ENCODE results near the gene TMEM248. TPM values are rescaled to one million over a fixed set of nuclear protein-coding genes. Genes with fewer than 3 reads are reported as not detected.
"Not testable (repeated sequence)": the region's sequence is repeated elsewhere in the genome, so short reads cannot be mapped to it uniquely, and the experiment has no call there.

The TMEM248 gene
- total RNA-seq, 1 experiment from 2014 or later: 126 TPM

DNA sequence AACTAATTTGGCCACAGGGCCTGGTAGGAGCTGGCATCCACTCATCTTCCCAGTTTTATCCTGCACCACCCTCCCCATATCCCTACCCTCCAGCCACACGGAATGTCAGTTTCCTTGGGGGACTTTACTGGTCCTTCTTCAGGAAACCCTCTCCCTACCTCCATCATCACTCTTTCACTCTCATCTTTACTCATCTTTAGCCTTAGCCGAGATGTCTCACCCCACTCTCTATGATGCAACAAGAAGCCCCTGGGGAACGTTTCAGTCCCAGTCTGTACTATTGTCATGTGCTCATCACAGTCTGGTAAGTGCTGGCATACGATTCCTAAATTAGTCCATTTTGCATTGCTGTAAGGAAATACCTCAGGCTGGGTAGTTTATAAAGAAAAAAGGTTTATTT is 34.9 kb upstream of the TMEM248 start:
- H3K9me2 ChIP-seq (replicated peaks; ENCODE audit: insufficient read depth, low read length): no peaks in the 10 kb centered on the region
- peak overlapping the region; percentile 47; the same call in 1 of the 2 replicates for H2AFZ ChIP-seq (ENCODE audit: low read length)
- H4K20me1 ChIP-seq (ENCODE audit: insufficient read depth, low read depth, low read length): no peaks in the 10 kb centered on the region
- H3K27ac ChIP-seq (ENCODE audit: low read length): peak overlapping the region; percentile 80
- H3K4me1 ChIP-seq (ENCODE audit: low read length): peaks cover 16% of the 10 kb centered on the region
- H3K4me3 ChIP-seq (ENCODE audit: low read length): no peak overlapping the region
- H3K4me2 ChIP-seq (ENCODE audit: low read depth, low read length, poor library complexity, severe bottlenecking): peak overlapping the region; percentile 56
- no peaks in the 10 kb centered on the region for H3K9me3 ChIP-seq (ENCODE audit: low read length)
- H3K79me2 ChIP-seq (ENCODE audit: low read length): no peaks in the 10 kb centered on the region
- H3K36me3 ChIP-seq (ENCODE audit: insufficient read depth, low read length): no peaks in the 10 kb centered on the region
- peak overlapping the region; percentile 56 for H3K9ac ChIP-seq (ENCODE audit: low read length)
- no peaks in the 10 kb centered on the region for H3K27me3 ChIP-seq (ENCODE audit: low read length)
- peak; percentile 80 for DNase-seq

DNA sequence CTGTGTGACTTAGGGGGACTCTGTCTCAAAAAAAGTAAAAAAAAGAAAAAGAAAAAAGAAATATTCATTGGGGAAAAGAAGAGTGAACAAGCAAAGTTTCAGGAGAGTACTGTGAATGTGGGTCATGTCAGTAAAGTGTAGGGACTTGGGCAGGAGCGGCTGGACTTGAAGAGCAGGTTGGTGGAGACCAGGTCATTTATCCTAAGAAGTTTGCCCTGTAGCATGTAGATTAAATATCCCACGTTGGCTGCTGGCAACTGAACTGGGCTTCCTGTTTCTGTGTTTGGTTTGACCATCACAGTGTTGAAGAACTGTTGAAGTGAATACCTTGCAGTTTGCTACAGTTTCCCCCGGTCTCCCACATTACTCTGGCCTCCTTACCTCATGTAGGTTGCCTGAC is 32.8 kb upstream of the TMEM248 start:
- H3K27ac ChIP-seq (ENCODE audit: low read length); H3K27me3 ChIP-seq (ENCODE audit: low read length); H3K9ac ChIP-seq (ENCODE audit: low read length); H2AFZ ChIP-seq (ENCODE audit: low read length); H3K36me3 ChIP-seq (ENCODE audit: insufficient read depth, low read length); H3K4me3 ChIP-seq (ENCODE audit: low read length); H3K9me2 ChIP-seq (replicated peaks; ENCODE audit: insufficient read depth, low read length); H4K20me1 ChIP-seq (ENCODE audit: insufficient read depth, low read depth, low read length); H3K4me2 ChIP-seq (ENCODE audit: low read depth, low read length, poor library complexity, severe bottlenecking); DNase-seq; H3K79me2 ChIP-seq (ENCODE audit: low read length); H3K9me3 ChIP-seq (ENCODE audit: low read length): not testable (repeated sequence)
- H3K4me1 ChIP-seq (ENCODE audit: low read length): peaks cover 16% of the 10 kb centered on the region

DNA sequence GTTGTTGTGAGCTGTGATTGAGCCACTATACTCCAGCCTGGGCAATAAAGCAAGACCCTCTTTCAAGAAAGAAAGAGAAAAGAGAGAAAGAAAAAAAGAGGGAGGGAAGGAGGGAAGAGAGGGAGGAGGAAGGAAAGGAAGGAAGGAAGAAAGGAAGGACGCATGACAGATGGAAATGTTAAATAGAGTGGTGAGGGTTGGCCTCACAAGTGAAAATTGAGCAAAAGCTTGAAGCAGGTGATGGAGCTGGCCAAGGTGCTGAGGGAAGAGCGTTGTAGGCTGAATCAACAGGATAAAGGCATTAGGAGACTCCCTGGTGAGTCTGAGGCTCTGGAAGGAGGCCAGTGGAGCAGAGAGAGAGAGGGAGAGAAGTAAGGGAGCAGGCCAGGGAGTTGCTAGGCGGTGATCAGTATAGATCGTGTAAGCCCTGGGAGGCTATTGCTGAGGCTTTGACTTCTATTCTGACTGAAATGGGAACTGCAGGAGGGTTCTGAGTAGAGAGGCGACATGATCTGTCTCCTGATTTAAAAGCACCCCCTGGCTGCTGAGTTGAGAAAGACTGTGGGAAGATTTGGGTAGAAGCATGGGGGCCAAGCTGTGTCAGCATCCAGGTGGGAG is 26.5 kb upstream of the TMEM248 start:
- H3K27ac ChIP-seq (ENCODE audit: low read length): no peak overlapping the region
- no peaks in the 10 kb centered on the region for H3K79me2 ChIP-seq (ENCODE audit: low read length)

DNA sequence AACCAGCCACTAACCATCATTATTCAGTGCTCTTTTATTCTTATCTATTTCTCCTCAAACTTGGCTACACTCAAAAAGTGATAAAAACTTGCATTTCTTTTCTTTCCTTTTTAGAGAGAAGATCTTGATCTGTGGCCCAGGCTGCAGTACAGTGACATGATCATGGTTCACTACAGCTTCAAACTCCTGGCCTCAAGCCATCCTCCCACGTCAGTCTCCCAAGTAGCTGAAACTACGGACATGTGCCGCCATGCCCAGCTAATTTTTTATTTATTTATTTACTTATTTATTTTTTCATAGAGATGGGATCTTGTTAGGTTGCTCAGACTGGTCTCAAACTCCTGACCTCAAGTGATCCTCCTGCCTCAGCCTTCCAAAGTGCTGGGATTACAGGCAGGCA is 24.6 kb upstream of the TMEM248 start:
- DNase-seq: no peak
- H3K9ac ChIP-seq (ENCODE audit: low read length): no peak overlapping the region
- H4K20me1 ChIP-seq (ENCODE audit: insufficient read depth, low read depth, low read length): no peaks in the 10 kb centered on the region
- H3K4me1 ChIP-seq (ENCODE audit: low read length): no peaks in the 10 kb centered on the region
- H3K27ac ChIP-seq (ENCODE audit: low read length): no peak overlapping the region
- no peak overlapping the region for H3K4me2 ChIP-seq (ENCODE audit: low read depth, low read length, poor library complexity, severe bottlenecking)
- no peak overlapping the region for H3K4me3 ChIP-seq (ENCODE audit: low read length)
- no peaks in the 10 kb centered on the region for H3K36me3 ChIP-seq (ENCODE audit: insufficient read depth, low read length)
- no peaks in the 10 kb centered on the region for H3K79me2 ChIP-seq (ENCODE audit: low read length)
- H3K9me3 ChIP-seq (ENCODE audit: low read length): no peaks in the 10 kb centered on the region
- no peak overlapping the region for H2AFZ ChIP-seq (ENCODE audit: low read length)
- H3K27me3 ChIP-seq (ENCODE audit: low read length): no peaks in the 10 kb centered on the region
- H3K9me2 ChIP-seq (replicated peaks; ENCODE audit: insufficient read depth, low read length): no peaks in the 10 kb centered on the region

More for the DNA sequence above, 26.5 kb upstream of the TMEM248 start:
- no peak overlapping the region for H3K4me3 ChIP-seq (ENCODE audit: low read length)
- no peaks in the 10 kb centered on the region for H3K4me1 ChIP-seq (ENCODE audit: low read length)
- no peaks in the 10 kb centered on the region for H3K36me3 ChIP-seq (ENCODE audit: insufficient read depth, low read length)
- no peaks in the 10 kb centered on the region for H3K9me3 ChIP-seq (ENCODE audit: low read length)
- H3K9ac ChIP-seq (ENCODE audit: low read length): no peak overlapping the region
- H3K9me2 ChIP-seq (replicated peaks; ENCODE audit: insufficient read depth, low read length): no peaks in the 10 kb centered on the region
- no peaks in the 10 kb centered on the region for H3K27me3 ChIP-seq (ENCODE audit: low read length)
- peak; percentile 68 for DNase-seq
- no peak overlapping the region for H2AFZ ChIP-seq (ENCODE audit: low read length)
- no peak overlapping the region for H3K4me2 ChIP-seq (ENCODE audit: low read depth, low read length, poor library complexity, severe bottlenecking)
- no peaks in the 10 kb centered on the region for H4K20me1 ChIP-seq (ENCODE audit: insufficient read depth, low read depth, low read length)

DNA sequence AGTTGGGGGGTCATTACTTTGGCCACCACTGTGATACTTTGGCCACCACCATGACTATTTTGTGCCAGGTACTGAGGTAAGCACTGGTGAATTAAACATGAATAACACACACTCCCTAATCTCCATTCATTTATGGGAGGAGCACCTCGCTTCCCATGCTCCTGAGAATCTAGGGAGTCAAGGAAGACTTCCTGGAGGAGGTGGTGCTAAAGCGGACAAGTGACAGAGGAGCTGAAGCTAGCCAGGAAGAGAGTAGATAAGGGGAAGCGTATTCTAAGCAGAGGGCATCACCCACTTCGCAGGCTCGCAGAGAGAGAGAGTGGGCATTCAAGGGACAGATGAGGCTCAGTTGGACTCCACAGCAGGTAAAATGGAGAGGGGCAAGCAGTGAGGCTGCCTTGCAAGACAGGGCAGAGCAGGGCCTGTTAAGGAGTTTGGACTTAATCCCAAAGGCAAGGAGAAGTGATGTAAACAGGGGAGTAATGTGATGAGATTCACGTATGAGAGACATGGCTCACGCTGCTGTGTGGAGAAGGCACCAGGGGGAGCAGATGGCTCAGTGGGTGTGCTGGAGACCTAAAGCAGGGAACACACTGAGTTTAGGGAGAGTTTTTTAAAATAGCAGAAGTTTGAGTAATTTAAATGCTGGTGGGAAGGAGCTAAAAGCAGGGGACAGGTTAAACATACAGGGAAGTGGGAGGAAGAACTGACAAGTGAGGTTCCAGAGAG is 21.3 kb upstream of the TMEM248 start:
- Histone ChIP-seq H3K4me3 (ENCODE audit: low read length) (no peak overlapping the region), H3K4me2 (ENCODE audit: low read depth, low read length, poor library complexity, severe bottlenecking) (no peak overlapping the region), H3K27me3 (ENCODE audit: low read length) (no peaks in the 10 kb centered on the region), H3K9ac (ENCODE audit: low read length) (no peak overlapping the region), H3K27ac (ENCODE audit: low read length) (no peak overlapping the region), H4K20me1 (ENCODE audit: insufficient read depth, low read depth, low read length) (no peaks in the 10 kb centered on the region), H3K9me2 (replicated peaks; ENCODE audit: insufficient read depth, low read length) (no peaks in the 10 kb centered on the region), H3K9me3 (ENCODE audit: low read length) (no peaks in the 10 kb centered on the region), H3K36me3 (ENCODE audit: insufficient read depth, low read length) (no peaks in the 10 kb centered on the region), H3K79me2 (ENCODE audit: low read length) (no peaks in the 10 kb centered on the region), H3K4me1 (ENCODE audit: low read length) (no peaks in the 10 kb centered on the region), H2AFZ (ENCODE audit: low read length) (no peak overlapping the region)
- DNase-seq: no peak

DNA sequence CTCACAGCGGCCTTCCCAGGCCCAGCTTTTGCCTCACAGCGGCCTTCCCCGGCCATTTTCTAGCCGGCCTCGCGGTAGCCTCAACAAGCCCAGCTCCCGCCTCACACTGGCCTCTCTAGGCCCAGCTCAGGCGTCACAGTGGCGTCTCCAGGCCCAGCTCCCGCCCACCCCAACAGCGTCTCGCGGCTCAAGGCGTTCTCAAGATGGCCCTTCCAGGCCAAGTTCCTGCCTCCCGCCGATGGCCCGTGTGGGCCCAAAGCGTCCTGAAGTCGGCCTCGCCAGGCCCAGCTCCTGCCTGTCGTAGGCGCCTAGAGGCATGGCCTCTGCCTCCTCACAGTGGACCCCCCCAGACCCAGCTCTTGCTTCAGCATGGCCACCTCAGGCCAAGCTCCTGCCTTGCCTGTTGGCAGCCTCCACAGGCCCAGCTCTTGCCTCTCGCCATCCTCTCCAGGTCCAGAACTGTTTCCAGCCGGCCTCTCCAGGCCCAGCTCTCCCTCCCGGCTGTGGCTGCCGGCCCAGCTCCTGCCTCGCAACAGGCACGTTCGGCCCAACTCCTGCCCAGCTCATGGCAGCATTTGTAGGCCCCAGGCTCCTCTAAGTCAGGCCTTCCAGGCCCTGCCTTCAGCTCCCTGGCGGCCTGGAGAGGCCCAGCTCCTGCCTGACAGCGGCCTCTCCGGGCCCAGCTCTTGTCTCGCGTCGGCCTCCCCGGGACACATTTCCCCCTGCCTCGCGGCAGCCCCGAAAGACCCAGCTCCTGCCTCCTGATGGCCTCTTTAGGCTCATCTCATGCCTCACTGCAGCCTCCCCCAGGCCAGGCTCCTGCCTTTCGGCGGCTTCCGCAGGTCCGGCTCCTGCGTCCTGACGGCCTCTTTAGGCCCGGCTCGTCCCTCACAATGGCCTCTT is 18.8 kb upstream of the TMEM248 start:
- Histone ChIP-seq H3K9me2 (replicated peaks; ENCODE audit: insufficient read depth, low read length) (no peaks in the 10 kb centered on the region), H3K79me2 (ENCODE audit: low read length) (no peaks in the 10 kb centered on the region), H3K4me3 (ENCODE audit: low read length) (no peak overlapping the region), H3K27me3 (ENCODE audit: low read length) (no peaks in the 10 kb centered on the region), H3K9me3 (ENCODE audit: low read length) (no peaks in the 10 kb centered on the region), H3K9ac (ENCODE audit: low read length) (no peak overlapping the region), H3K36me3 (ENCODE audit: insufficient read depth, low read length) (no peaks in the 10 kb centered on the region), H4K20me1 (ENCODE audit: insufficient read depth, low read depth, low read length) (no peaks in the 10 kb centered on the region), H3K27ac (ENCODE audit: low read length) (no peak overlapping the region), H3K4me1 (ENCODE audit: low read length) (no peaks in the 10 kb centered on the region), H3K4me2 (ENCODE audit: low read depth, low read length, poor library complexity, severe bottlenecking) (no peak overlapping the region), H2AFZ (ENCODE audit: low read length) (no peak overlapping the region)
- no peak for DNase-seq

DNA sequence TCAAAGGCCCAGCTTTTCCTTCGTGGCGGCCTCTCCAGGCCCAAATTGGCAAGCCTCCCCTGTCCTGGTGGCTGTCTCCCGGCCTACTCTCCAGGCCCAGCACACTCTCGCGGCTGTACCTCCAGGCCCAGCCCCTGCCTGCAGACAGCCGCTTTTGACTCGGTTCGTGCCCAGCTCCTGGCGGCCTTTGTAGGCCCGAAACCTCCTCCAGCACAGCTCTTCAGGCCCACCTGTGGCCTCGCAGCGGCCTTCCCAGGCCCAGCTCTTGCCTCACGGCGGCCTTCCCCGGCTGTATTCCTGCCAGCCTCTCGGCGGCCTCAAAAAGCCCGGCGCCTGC is 18.2 kb upstream of the TMEM248 start:
- no peak for DNase-seq

DNA sequence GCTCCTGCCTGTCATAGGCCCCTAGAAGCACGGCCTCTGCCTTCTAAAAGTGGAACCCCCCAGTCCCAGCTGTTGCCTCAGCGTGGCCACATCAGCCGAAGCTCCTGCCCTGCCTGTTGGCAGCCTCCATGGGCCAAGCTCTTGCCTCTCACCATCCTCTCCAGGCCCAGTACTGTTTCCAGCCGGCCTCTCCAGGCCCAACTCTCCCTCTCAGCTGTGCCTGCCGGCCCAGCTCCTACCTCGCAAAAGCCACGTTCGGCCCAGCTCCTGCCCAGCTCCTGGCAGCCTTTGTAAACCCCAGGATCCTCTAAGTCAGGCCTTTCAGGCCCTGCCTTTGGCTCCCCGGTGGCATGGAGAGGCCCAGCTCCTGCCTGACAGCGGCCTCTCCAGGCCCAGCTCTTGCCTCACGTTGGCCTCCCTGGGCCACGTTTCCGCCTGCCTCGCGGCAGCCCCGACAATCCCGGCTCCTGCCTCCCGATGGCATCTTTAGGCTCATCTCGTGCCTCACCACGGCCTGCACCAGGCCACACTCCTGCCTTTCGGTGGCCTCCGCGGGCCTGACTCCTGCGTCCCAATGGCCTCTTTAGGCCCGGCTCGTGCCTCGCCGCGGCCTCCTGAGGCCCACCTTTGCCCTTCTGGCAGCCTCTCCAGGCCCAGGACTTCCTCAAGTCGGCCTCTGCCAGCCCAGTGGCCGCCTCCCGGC is 17.5 kb upstream of the TMEM248 start:
- Histone ChIP-seq H2AFZ (ENCODE audit: low read length) (no peak overlapping the region), H3K4me3 (ENCODE audit: low read length) (no peak overlapping the region), H3K4me2 (ENCODE audit: low read depth, low read length, poor library complexity, severe bottlenecking) (no peak overlapping the region), H3K36me3 (ENCODE audit: insufficient read depth, low read length) (no peaks in the 10 kb centered on the region), H3K27ac (ENCODE audit: low read length) (no peak overlapping the region), H3K79me2 (ENCODE audit: low read length) (no peaks in the 10 kb centered on the region), H3K4me1 (ENCODE audit: low read length) (no peaks in the 10 kb centered on the region), H3K9me2 (replicated peaks; ENCODE audit: insufficient read depth, low read length) (no peaks in the 10 kb centered on the region), H3K9me3 (ENCODE audit: low read length) (no peaks in the 10 kb centered on the region), H3K27me3 (ENCODE audit: low read length) (no peaks in the 10 kb centered on the region), H4K20me1 (ENCODE audit: insufficient read depth, low read depth, low read length) (no peaks in the 10 kb centered on the region), H3K9ac (ENCODE audit: low read length) (no peak overlapping the region)
- no peak for DNase-seq

More for the DNA sequence above, 18.2 kb upstream of the TMEM248 start:
- no peak overlapping the region for H3K4me3 ChIP-seq (ENCODE audit: low read length)
- H3K27me3 ChIP-seq (ENCODE audit: low read length): no peaks in the 10 kb centered on the region
- no peak overlapping the region for H3K9ac ChIP-seq (ENCODE audit: low read length)
- no peak overlapping the region for H2AFZ ChIP-seq (ENCODE audit: low read length)
- no peak overlapping the region for H3K4me2 ChIP-seq (ENCODE audit: low read depth, low read length, poor library complexity, severe bottlenecking)
- no peaks in the 10 kb centered on the region for H3K36me3 ChIP-seq (ENCODE audit: insufficient read depth, low read length)
- no peaks in the 10 kb centered on the region for H3K9me3 ChIP-seq (ENCODE audit: low read length)
- H3K27ac ChIP-seq (ENCODE audit: low read length): no peak overlapping the region
- H3K79me2 ChIP-seq (ENCODE audit: low read length): no peaks in the 10 kb centered on the region
- no peaks in the 10 kb centered on the region for H4K20me1 ChIP-seq (ENCODE audit: insufficient read depth, low read depth, low read length)
- no peaks in the 10 kb centered on the region for H3K9me2 ChIP-seq (replicated peaks; ENCODE audit: insufficient read depth, low read length)
- H3K4me1 ChIP-seq (ENCODE audit: low read length): no peaks in the 10 kb centered on the region
